SJCRH30 (cell line): Measurements from ENCODE around the gene MAGEC1. TPM values are rescaled to one million over a fixed set of nuclear protein-coding genes. Genes with fewer than 3 reads are reported as not detected.

Source experiments
- DNase-seq, 2 experiments: peaks; one replicate each; pipeline ENCODE4 v3.0.0-alpha.2; 2015 to 2020
- H3K27ac ChIP-seq: fragments of 250-450 bp; sonication (Bioruptor Pico); 2 replicates; pipeline ENCODE4 v1.5.1; 2020; ENCODE audit warnings: mild to moderate bottlenecking, moderate library complexity
- H3K27me3 ChIP-seq: fragments of 250-450 bp; sonication (Bioruptor Pico); 2 replicates; pipeline ENCODE4 v1.5.1; 2020; ENCODE audit warnings: mild to moderate bottlenecking, moderate library complexity
- H3K36me3 ChIP-seq: fragments of 250-450 bp; sonication (Bioruptor Pico); 2 replicates; pipeline ENCODE4 v1.5.1; 2020; ENCODE audit warnings: mild to moderate bottlenecking, moderate library complexity
- H3K4me1 ChIP-seq: fragments of 250-450 bp; sonication (Bioruptor Pico); 2 replicates; pipeline ENCODE4 v1.5.1; 2020; ENCODE audit warnings: mild to moderate bottlenecking, moderate library complexity
- H3K4me3 ChIP-seq: fragments of 250-450 bp; sonication (Bioruptor Pico); 2 replicates; pipeline ENCODE4 v1.5.1; 2020; ENCODE audit warnings: mild to moderate bottlenecking, moderate library complexity
- H3K9me3 ChIP-seq: fragments of 250-450 bp; sonication (Bioruptor Pico); replicated peaks from 2 replicates; pipeline ENCODE4 v1.5.1; 2020; ENCODE audit warnings: mild to moderate bottlenecking, moderate library complexity
- total RNA-seq: library from RNA; depleted of rRNA; stranded (reverse); fragments of >200 nt; shearing (Covaris generic); gene quantifications from 2 replicates; pipeline ENCODE4 v1.2.3, GENCODE V29; 2014; rRNA removed

The MAGEC1 gene
- total RNA-seq, 1 experiment from 2014 or later, result 1.1 TPM

DNA sequence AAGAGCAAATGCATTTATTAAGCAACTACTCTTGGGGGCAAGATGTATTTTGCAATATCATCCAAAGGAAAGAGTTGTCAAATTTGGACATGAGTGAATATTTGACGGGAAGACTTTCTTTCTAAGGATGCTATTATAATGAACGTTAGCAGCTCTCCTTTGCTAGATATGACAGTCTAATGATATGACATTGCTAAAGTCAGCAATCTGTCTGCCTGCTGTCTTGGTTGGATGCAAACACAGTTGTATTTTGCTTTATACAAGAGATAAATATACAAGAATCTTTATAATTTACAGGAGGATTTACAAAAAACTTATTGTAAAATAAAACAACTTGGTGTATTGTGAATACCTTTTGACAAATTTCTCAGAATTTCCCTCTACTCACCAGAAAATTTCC lies 37.5 kb downstream of the MAGEC1 start:
- Histone ChIP-seq H3K9me3 (no peaks in the 10 kb centered on the region), H3K27me3 (no peaks in the 10 kb centered on the region), H3K36me3 (no peaks in the 10 kb centered on the region), H3K27ac (no peak overlapping the region), H3K4me1 (no peaks in the 10 kb centered on the region), H3K4me3 (no peak overlapping the region)
- DNase-seq, result no peak

DNA sequence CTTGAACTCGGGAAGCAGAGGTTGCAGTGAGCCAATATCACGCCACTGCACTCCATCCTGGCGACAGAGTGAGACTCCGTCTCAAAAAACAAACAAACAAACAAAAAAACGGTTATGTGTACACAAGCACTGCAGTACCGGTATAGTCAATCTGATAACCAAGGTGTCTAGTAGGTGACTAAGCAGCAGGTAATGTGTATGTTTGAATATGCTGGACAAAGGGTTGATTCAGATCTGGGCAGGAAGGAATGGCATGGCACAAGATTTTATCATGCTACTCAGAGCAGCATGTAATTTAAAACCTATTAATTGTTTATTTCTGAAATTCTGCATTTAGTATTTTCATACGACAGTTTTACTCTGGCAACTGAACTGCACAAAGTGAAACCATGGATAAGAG lies 41.7 kb downstream of the MAGEC1 start:
- DNase-seq, result no peak
- Histone ChIP-seq H3K4me3 (no peak overlapping the region), H3K36me3 (no peaks in the 10 kb centered on the region), H3K27me3 (no peaks in the 10 kb centered on the region), H3K4me1 (no peaks in the 10 kb centered on the region), H3K9me3 (no peaks in the 10 kb centered on the region), H3K27ac (no peak overlapping the region)

DNA sequence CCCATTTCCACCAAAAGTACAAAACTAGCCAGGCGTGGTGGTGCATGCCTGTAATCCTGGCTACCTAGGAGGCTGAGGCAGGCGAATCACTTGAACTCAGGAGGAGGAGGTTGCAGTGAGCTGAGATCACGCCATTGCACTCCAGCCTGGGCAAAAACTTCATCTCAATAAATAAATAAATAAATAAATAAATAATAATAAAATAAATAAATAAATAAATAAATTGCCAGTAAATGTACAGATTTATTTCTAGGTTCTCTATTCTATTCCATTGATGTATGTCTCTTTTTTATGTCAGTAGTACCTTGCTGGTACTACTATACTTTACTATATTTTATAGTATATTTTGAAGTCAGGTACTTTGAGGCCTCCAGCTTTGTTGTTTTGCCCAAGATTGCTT lies 43.7 kb downstream of the MAGEC1 start:
- no peaks in the 10 kb centered on the region for H3K36me3 ChIP-seq
- no peaks in the 10 kb centered on the region for H3K27me3 ChIP-seq
- no peaks in the 10 kb centered on the region for H3K9me3 ChIP-seq
- no peaks in the 10 kb centered on the region for H3K4me1 ChIP-seq
- DNase-seq, result no peak
- no peak overlapping the region for H3K4me3 ChIP-seq
- H3K27ac ChIP-seq, result no peak overlapping the region

DNA sequence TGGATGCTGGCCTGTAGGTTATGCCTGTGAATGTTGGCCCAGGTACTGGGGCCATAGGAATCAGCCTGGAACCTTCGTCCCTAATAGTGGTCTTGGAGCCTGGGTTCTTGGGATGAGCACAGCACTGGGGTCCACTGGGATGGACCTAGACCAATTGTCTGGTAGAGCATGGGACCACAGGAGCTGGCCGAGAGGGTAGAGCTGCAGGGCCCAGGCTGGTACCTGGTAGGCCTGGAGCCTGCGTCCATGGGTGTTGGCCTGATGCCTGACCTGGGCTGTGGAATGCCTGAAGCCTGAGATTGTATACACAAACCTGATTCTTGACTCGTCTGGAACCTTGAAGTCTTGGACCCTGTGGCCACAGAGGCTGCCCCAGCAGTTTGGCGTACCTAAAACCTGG lies 48.9 kb downstream of the MAGEC1 start:
- no peaks in the 10 kb centered on the region for H3K9me3 ChIP-seq
- no peak for DNase-seq
- H3K4me1 ChIP-seq, result no peaks in the 10 kb centered on the region
- H3K4me3 ChIP-seq, result no peak overlapping the region
- no peaks in the 10 kb centered on the region for H3K27me3 ChIP-seq
- H3K27ac ChIP-seq, result no peak overlapping the region
- no peaks in the 10 kb centered on the region for H3K36me3 ChIP-seq

DNA sequence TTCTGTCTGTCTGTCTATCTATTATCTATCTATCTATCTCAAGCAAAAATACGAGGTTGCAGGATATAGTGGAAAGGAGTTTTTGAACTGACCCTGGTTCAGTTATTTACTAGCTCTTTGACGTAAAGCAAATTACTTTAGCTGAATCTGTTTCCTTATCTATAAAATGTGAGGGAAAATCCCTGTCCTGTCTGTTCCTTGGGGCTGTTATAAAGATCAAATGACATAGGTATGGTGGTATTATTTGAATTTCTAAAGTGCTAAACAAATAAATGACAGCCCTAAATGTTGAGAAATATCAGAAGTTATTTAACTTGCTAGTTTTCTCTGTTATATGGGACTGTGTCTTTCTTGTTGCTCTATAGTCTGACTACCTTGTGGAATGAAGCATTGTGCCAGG lies 55.0 kb downstream of the MAGEC1 start:
- H3K27ac ChIP-seq, result no peak overlapping the region
- no peak for DNase-seq
- no peaks in the 10 kb centered on the region for H3K4me1 ChIP-seq
- H3K9me3 ChIP-seq, result no peaks in the 10 kb centered on the region
- H3K36me3 ChIP-seq, result no peaks in the 10 kb centered on the region
- H3K4me3 ChIP-seq, result no peak overlapping the region
- no peaks in the 10 kb centered on the region for H3K27me3 ChIP-seq

Other genes starting within 250 kb of the MAGEC1 start
- not detected in 2 replicates for gene SPANXD, start 205.2 kb upstream of the MAGEC1 start, total RNA-seq
- gene MAGEC3, start 65.6 kb upstream of the MAGEC1 start, total RNA-seq, result not detected in 2 replicates